Endometrial microvascular endothelial cells (primary cell): Measurements from ENCODE around the gene N4BP2L2. TPM values are rescaled to one million over a fixed set of nuclear protein-coding genes. Genes with fewer than 3 reads are reported as not detected.

Source experiments
- in situ Hi-C: cut with HindIII; loops from 2 replicates; pipeline ENCODE4 v1.10.0; 2017; ENCODE audit warnings: low sequenced_read_pairs, low pct_unique_long_range_greater_than_20kb; ENCODE audit errors: inconsistent ontology term
- total RNA-seq: library from RNA; depleted of rRNA; stranded (reverse); fragments of >200 nt; gene quantifications from one replicate; pipeline ENCODE4 v1.2.3, GENCODE V29; 2015; ENCODE audit errors: inconsistent ontology term

N4BP2L2 gene
- total RNA-seq, 1 donor from 2014 or later, result 24.7 TPM

GRCh38 chr13:32537580-32538142 is 934 bp downstream of the N4BP2L2 start:
- in situ Hi-C loops, result no loop called here

- in situ Hi-C loops, result no loop called here
These were observed 2.8 kb downstream of the N4BP2L2 start for GRCh38 chr13:32535748-32536147.

- in situ Hi-C loops, result no loop called here
These were observed 3.5 kb downstream of the N4BP2L2 start for GRCh38 chr13:32535115-32535514.

- in situ Hi-C loops, result no loop called here
These were observed 7.7 kb downstream of the N4BP2L2 start for GRCh38 chr13:32530841-32531253.

GRCh38 chr13:32528358-32528757 is 10.2 kb downstream of the N4BP2L2 start:
- in situ Hi-C loops, result no loop called here

GRCh38 chr13:32527151-32527550 is 11.4 kb downstream of the N4BP2L2 start:
- in situ Hi-C loops, result no loop called here

GRCh38 chr13:32525766-32526165 is 12.8 kb downstream of the N4BP2L2 start:
- in situ Hi-C loops, result no loop called here

GRCh38 chr13:32515246-32515645 is 23.3 kb downstream of the N4BP2L2 start:
- in situ Hi-C loops, result no loop called here

- in situ Hi-C loops, result no loop called here
These were observed 27.1 kb downstream of the N4BP2L2 start for GRCh38 chr13:32511482-32511881.

GRCh38 chr13:32504876-32505275 is 33.7 kb downstream of the N4BP2L2 start:
- in situ Hi-C loops, result no loop called here

GRCh38 chr13:32504263-32504662 is 34.3 kb downstream of the N4BP2L2 start:
- in situ Hi-C loops, result no loop called here

GRCh38 chr13:32503727-32504126 is 34.9 kb downstream of the N4BP2L2 start:
- in situ Hi-C loops, result no loop called here

GRCh38 chr13:32501064-32501463 is 37.5 kb downstream of the N4BP2L2 start:
- in situ Hi-C loops, result no loop called here

GRCh38 chr13:32499538-32500210 is 38.9 kb downstream of the N4BP2L2 start:
- in situ Hi-C loops, result no loop called here

- in situ Hi-C loops, result no loop called here
These were observed 41.0 kb downstream of the N4BP2L2 start for GRCh38 chr13:32497589-32497988.

GRCh38 chr13:32496599-32497160 is 41.9 kb downstream of the N4BP2L2 start:
- in situ Hi-C loops, result no loop called here

GRCh38 chr13:32495841-32496240 is 42.8 kb downstream of the N4BP2L2 start:
- in situ Hi-C loops, result no loop called here

- in situ Hi-C loops, result no loop called here
These were observed 43.2 kb downstream of the N4BP2L2 start for GRCh38 chr13:32495429-32495828.

- in situ Hi-C loops, result no loop called here
These were observed 47.6 kb downstream of the N4BP2L2 start for GRCh38 chr13:32491028-32491427.

GRCh38 chr13:32476892-32477291 is 61.7 kb downstream of the N4BP2L2 start:
- in situ Hi-C loops, result no loop called here
